GM19193 (cell line): ENCODE results near the gene CENPH.

Experiments used
- POLR2A ChIP-seq: IDR thresholded peaks from 4 replicates; pipeline ENCODE4 v1.6.1; 2011; ENCODE audit not compliant: insufficient read depth, insufficient read length; ENCODE audit errors: extremely low read depth

The CENPH gene

GRCh38 chr5:69206528-69207190 is 17.3 kb downstream of the CENPH start:
- no peak for TF ChIP-seq POLR2A

- TF ChIP-seq POLR2A: no peak
Measured at GRCh38 chr5:69209602-69210001, 20.2 kb downstream of the CENPH start.

DNA sequence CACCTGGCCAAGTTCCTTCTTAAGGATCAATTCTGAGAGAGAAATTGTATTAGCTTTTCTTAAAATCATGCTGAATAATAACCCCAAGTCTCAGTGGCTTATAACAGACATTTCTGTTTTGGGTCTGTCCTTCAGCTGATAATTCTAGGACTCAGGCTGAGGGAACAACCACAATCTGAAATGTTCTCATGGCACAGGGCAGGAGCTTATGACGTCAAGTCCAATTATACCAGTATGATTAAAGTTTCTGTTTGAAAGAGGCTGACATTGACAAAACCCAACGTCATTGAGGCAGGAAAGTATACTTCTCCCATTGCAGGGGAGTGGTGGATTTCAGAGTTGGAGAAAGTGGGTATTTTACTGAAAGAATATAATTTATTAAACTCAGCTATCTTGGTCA is 21.8 kb downstream of the CENPH start:
- TF ChIP-seq POLR2A: no peak

DNA sequence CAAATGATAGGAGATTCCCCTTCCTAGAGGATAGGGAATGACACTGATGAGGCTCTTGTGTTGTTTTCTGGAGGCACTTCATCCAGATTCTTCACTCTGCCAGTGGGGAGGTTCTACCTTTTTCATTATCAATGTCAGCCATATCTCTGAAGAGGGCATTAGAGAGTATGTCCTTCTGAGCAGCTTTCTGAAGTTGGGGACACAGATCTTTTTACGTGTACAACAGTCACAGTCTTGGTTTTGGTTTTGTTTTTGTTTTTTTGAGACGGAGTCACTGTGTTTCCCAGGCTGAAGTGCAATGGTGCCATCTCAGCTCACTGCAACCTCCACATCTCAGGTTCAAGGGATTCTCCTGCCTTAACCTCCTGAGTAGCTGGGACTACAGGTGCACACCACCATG is 22.6 kb downstream of the CENPH start:
- no peak for TF ChIP-seq POLR2A

DNA sequence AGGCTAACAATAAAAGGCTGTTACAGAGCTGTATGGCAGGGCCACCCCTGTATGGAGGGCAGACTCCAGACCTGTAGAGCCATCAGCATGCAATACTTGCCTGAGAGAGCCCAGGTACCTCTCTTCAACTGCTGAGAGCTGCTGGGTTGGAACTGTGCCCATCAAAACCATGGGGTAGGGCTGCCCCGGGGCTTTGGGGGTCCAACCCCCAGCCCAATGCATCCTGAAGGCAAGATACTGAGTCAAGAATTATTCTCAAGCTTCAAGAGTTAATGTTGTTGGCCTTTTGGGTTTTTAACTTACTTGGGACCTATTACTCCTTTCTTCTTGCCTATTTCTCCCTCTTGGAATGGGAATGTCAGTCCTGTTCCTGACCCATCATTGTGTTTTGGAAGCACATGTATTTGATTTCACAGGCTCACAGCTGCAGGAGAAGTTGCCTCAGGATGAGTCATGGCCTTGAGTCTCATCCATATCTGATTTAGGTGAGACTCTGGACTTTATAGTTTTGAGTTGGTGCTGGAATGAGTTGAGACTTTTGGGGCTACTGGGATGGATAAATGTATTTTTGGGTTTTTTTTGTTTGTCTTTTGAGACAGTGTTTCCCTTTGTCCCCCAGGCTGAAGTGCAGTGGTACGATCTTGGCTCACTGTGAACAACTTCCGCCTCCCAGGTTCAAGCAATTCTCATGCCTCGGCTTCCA is 24.3 kb downstream of the CENPH start:
- no peak for TF ChIP-seq POLR2A

GRCh38 chr5:69217151-69217511 is 27.7 kb downstream of the CENPH start:
- no peak for TF ChIP-seq POLR2A

- TF ChIP-seq POLR2A: peak; percentile 86
Measured at GRCh38 chr5:69217548-69218526, 28.5 kb downstream of the CENPH start.

DNA sequence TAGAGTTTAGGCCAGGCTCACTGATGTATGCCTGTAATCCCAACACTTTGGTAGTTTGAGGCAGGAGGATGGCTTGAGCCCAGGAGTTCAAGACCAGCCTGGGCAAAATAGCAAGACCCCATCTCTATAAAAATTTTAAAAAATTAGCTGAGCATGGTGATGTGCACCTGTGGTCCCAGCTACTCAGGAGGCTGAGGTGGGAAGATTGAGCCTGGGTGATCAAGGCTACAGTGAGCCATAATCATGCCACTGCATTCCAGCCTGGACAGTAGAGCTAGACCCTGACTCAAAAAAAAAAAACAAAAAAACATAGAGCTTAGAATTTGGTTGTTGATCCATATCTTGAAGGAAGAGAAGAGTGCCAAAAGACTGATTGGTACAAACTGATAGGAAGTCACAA is 30.6 kb downstream of the CENPH start:
- TF ChIP-seq POLR2A: no peak

DNA sequence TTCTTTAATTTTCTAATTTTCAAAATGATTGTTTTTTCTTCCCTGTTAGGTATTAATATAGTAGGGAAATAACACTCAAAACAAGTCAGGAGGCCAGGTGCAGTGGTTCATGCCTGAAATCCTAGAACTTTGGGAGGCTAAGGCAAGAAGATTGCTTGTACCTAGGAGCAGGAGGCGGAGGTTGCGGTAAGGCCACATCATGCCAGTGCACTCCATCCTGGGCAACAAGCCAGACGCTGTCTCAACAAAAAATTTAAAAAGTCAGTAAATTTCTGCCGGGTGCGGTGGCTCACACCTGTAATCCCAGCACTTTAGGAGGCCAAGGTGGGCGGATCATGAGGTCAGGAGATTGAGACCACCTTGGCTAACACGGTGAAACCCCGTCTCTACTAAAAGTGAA is 35.1 kb downstream of the CENPH start:
- no peak for TF ChIP-seq POLR2A

- no peak for TF ChIP-seq POLR2A
Measured at GRCh38 chr5:69225860-69226259, 36.5 kb downstream of the CENPH start.

GRCh38 chr5:69230181-69230580 is 40.8 kb downstream of the CENPH start:
- TF ChIP-seq POLR2A: no peak

DNA sequence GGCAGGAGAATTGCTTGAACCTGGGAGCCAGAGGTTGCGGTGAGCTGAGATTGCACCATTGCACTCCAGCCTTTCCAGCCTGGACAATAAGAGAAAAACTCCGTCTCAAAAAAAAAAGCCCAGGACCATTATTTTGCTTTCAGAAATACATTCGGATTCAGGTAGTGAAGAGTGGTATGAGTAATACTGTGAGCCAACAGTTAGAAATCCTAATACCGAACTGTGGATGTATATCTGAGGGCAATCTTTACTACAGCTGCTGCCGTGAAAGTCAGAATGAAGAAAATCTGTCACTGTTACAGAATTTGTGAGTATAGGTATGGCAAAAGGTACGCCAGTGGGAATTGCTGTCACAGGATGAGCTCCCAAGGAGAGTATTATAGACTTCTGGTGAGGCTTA is 41.9 kb downstream of the CENPH start:
- TF ChIP-seq POLR2A: no peak

- TF ChIP-seq POLR2A: no peak
Measured at GRCh38 chr5:69231851-69232250, 42.5 kb downstream of the CENPH start.

DNA sequence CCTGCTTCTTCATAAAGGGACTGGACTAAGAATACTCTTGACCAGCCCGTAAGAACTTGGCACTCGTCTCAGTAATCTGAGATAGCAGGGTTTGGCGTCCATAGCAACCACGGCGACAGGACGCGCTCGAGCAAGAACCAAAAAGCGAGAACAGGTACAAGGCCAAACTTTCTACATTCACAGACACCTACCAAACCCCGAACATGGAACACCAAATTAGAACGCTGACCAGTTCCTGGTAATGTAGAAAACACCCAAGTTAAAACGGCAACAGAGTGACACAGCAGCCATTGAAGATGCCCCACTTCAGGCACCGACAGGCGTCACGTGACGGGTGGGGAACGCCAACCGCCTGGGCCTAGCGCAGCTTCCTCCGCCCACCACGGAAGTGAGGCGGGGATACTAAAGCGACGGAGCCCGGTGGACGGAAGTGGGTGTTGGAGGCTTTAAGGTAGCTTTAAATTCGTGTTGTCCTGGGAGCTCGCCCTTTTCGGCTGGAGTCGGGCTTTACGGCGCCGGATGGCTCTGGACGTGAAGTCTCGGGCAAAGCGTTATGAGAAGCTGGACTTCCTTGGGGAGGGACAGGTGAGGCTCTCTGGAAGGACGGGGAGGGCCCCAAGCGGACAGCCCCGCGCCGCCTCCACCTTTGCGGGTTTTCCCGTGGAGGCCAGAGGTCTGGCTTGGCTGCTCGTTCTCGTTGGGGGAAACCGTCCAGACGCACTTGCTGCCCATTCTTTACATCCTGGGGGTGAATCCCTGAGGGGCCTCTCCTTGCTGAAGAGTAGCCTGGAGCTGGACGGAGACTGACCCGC is 45.3 kb downstream of the CENPH start, which contains the start of gene CDK7:
CDK7 (plus strand) TSS at position 430 of the 812 bp plus-strand sequence; CDS start at position 520, 90 bp downstream.
- TF ChIP-seq POLR2A: peak; percentile 82
